Heart left ventricle (tissue), 16 donors: ENCODE results near the gene SYAP1. TPM values are rescaled to one million over a fixed set of nuclear protein-coding genes. Genes with fewer than 3 reads are reported as not detected.

Experiments used
- ATAC-seq, 4 donors: fragments of 200-7000 bp; cut with Tn5 transposase; one replicate each; pipeline ENCODE4 v1.9.1; 2020 to 2022; ENCODE audit warnings: moderate library complexity in 4 of 4, mild to moderate bottlenecking in 3 of 4, moderate number of reproducible peaks in 1 of 4
- DNase-seq, 5 donors: peaks; one replicate each; pipeline ENCODE4 v3.0.0-alpha.2; 2020
- H3K27ac ChIP-seq, 12 donors: fragments of 200-600 bp; sonication (generic) in 4 of 12; one replicate each; pipeline versions ENCODE4 v1.5.0 to v1.8.0; 2016 to 2022; ENCODE audit warnings: mild to moderate bottlenecking in 2 of 12
- H3K27me3 ChIP-seq, 9 donors: fragments of 200-600 bp; sonication (generic) in 2 of 9; one replicate each; pipeline versions ENCODE4 v1.5.1 to v1.8.0; 2016 to 2022; ENCODE audit warnings: mild to moderate bottlenecking in 3 of 9
- H3K36me3 ChIP-seq, 9 donors: fragments of 200-600 bp; sonication (generic) in 2 of 9; one replicate each; pipeline versions ENCODE4 v1.5.0 to v1.8.0; 2018 to 2022; ENCODE audit warnings: mild to moderate bottlenecking in 2 of 9
- H3K4me1 ChIP-seq, 12 donors: fragments of 200-600 bp; sonication (generic) in 4 of 12; one replicate each; pipeline versions ENCODE4 v1.5.0 to v1.8.0; 2016 to 2022; ENCODE audit warnings: mild to moderate bottlenecking in 3 of 12
- H3K4me3 ChIP-seq, 12 donors: fragments of 200-600 bp; sonication (generic) in 4 of 12; one replicate each; pipeline versions ENCODE4 v1.5.0 to v1.8.0; 2017 to 2022; ENCODE audit warnings: mild to moderate bottlenecking in 9 of 12, moderate library complexity in 4 of 12
- H3K9me3 ChIP-seq, 12 donors: fragments of 200-600 bp; sonication (generic) in 4 of 12; one replicate each; pipeline versions ENCODE4 v1.5.0 to v1.8.0; 2016 to 2022; ENCODE audit warnings: mild to moderate bottlenecking in 1 of 12
- POLR2A ChIP-seq, 2 donors: fragments of 450-650 bp; IDR thresholded peaks; one replicate each; pipeline ENCODE4 v1.6.1; 2017; ENCODE audit warnings: antibody characterized with exemption in 2 of 2, mild to moderate bottlenecking in 2 of 2, moderate library complexity in 2 of 2
- WGBS, 4 donors: extraction: QIAGEN DNeasy Blood & Tissue Kit in 2 of 4; methylation state at CpG; one replicate each; pipeline versions ENCODE4 v1.1.5 to v1.1.7; 2013 to 2018; 5-methylcytosine and 5-hydroxymethylcytosine counted together
- intact Hi-C, 10 donors: fragments of 100-400 bp; cut with DNase I; formaldehyde crosslinking; loops; one replicate each; pipeline versions ENCODE4 v1.11.1 to v1.14.2; 2022
- polyA plus RNA-seq, 2 donors: library from polyadenylated mRNA; stranded (reverse); fragments of 200-250 nt; gene quantifications; one replicate each; pipeline ENCODE4 v1.2.3, GENCODE V29; 2013
- total RNA-seq, 9 donors: library from RNA; depleted of rRNA in 2 of 9; stranded (reverse); fragments of >200 nt in 2 of 9; fragmentation: NEBNext Ultra II Directional in 3 of 9; extraction: Animal tissue kit (Norgen Biotek cat#: 25700) in 3 of 9; gene quantifications; one replicate each; pipeline versions ENCODE4 v1.1.0 to v1.2.4, GENCODE V29; 2016 to 2023
- TF ChIP-seq, protein P1 (sequence below), 12 donors: fragments of 200-600 bp; sonication (generic) in 4 of 12; IDR thresholded peaks; one replicate each; pipeline versions ENCODE4 v1.5.0 to v1.8.0; 2018 to 2022; ENCODE audit warnings: antibody characterized with exemption in 12 of 12, mild to moderate bottlenecking in 5 of 12
- donor health status: ischemic (EF 13 %, LVEDD 7.1; RV severe dilation, severe dysfunction).
- donor health status: healthy with polysubstance abuse.
- donor health status: DM: no; HTN: yes; CAD: no.
- donor health status: DM: no; HTN: no; CAD: no.
- donor health status: ischemic (EF 25% LVEDD 6.9; RV normal size, moderate dysfunction).
- donor health status: ischemic (EF 25% LVEDD 5.7; RV mildly dilated, moderate dysfunction).
- donor health status: healthy.
- donor health status: DM: yes; HTN: yes; CAD: no.
- donor health status: ischemic (EF 35%, LVEDD 5.7; RV mildly dilated, moderate dysfunction).
- donor health status: nonischemic (EF 11% LVEDD 7.7; RV severe dilation, severe dysfunction).
- donor health status: DM: yes; HTN: yes; CAD: no.
- donor health status: PGD.
- donor health status: ischemic (EF 29% LVEDD 5.4; RV normal size, mild dysfunction).
- donor health status: nonischemic (EF 23%, LVEDD 6.1; RV moderate dilation, normal function).

SYAP1 gene
- total and polyA plus RNA-seq, 11 donors = 10.1 to 23.4 (median 17.1) TPM

- no peaks in the 10 kb centered on the region for H3K9me3 ChIP-seq
- 69 to 77% (median 72%) methylated on average over 4 of the region's 4 CpGs for WGBS, 4 donors
- H3K4me1 ChIP-seq = no peaks in the 10 kb centered on the region
- DNase-seq (no peak), ATAC-seq (no peak)
- no peak for TF ChIP-seq POLR2A (IDR thresholded peaks at IDR 0.05)
- TF ChIP-seq, protein P1, sequence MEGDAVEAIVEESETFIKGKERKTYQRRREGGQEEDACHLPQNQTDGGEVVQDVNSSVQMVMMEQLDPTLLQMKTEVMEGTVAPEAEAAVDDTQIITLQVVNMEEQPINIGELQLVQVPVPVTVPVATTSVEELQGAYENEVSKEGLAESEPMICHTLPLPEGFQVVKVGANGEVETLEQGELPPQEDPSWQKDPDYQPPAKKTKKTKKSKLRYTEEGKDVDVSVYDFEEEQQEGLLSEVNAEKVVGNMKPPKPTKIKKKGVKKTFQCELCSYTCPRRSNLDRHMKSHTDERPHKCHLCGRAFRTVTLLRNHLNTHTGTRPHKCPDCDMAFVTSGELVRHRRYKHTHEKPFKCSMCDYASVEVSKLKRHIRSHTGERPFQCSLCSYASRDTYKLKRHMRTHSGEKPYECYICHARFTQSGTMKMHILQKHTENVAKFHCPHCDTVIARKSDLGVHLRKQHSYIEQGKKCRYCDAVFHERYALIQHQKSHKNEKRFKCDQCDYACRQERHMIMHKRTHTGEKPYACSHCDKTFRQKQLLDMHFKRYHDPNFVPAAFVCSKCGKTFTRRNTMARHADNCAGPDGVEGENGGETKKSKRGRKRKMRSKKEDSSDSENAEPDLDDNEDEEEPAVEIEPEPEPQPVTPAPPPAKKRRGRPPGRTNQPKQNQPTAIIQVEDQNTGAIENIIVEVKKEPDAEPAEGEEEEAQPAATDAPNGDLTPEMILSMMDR (IDR thresholded peaks at IDR 0.05) = no peak
- no peaks in the 10 kb centered on the region for H3K27me3 ChIP-seq
- H3K36me3 ChIP-seq = peaks cover 0 to 19% (median 8%) of the 10 kb centered on the region in 9 donors
- H3K4me3 ChIP-seq = no peak overlapping the region
- intact Hi-C loops = no loop called here
- no peak overlapping the region for H3K27ac ChIP-seq
Observed at GRCh38 chrX:16796298-16796697, 76.9 kb downstream of the SYAP1 start.

GRCh38 chrX:16797358-16797757 lies 77.9 kb downstream of the SYAP1 start:
- Histone ChIP-seq H3K27me3 (no peaks in the 10 kb centered on the region), H3K27ac (no peak overlapping the region), H3K9me3 (no peaks in the 10 kb centered on the region), H3K36me3 (peaks cover 0 to 19% (median 8%) of the 10 kb centered on the region in 9 donors), H3K4me3 (no peak overlapping the region), H3K4me1 (no peaks in the 10 kb centered on the region)
- intact Hi-C loops = no loop called here
- no peak for DNase-seq
- TF ChIP-seq, protein P1 (IDR thresholded peaks at IDR 0.05) = no peak
- no peak for TF ChIP-seq POLR2A (IDR thresholded peaks at IDR 0.05)
- WGBS, 4 donors = 73 to 87% (median 76%) methylated on average over 5 of the region's 5 CpGs
- no peak for ATAC-seq

GRCh38 chrX:16797841-16798240 lies 78.4 kb downstream of the SYAP1 start:
- 92 to 97% (median 94%) methylated on average over 4 of the region's 4 CpGs for WGBS, 4 donors
- intact Hi-C loops = no loop called here
- DNase-seq (no peak), ATAC-seq (no peak)
- no peak overlapping the region for H3K27ac ChIP-seq
- TF ChIP-seq POLR2A (IDR thresholded peaks at IDR 0.05) = no peak
- TF ChIP-seq, protein P1 (IDR thresholded peaks at IDR 0.05) = no peak
- no peaks in the 10 kb centered on the region for H3K27me3 ChIP-seq
- peaks cover 0 to 19% (median 8%) of the 10 kb centered on the region in 9 donors for H3K36me3 ChIP-seq
- no peak overlapping the region for H3K4me3 ChIP-seq
- H3K9me3 ChIP-seq = no peaks in the 10 kb centered on the region
- H3K4me1 ChIP-seq = no peaks in the 10 kb centered on the region

GRCh38 chrX:16804923-16805464 lies 85.6 kb downstream of the SYAP1 start:
- 68 to 90% (median 79%) methylated on average over 7 to 8 of the region's 8 CpGs for WGBS, 4 donors

More at GRCh38 chrX:16804923-16805464, 85.6 kb downstream of the SYAP1 start:
- Histone ChIP-seq H3K36me3 (peaks cover 0 to 4% (median 0%) of the 10 kb centered on the region in 9 donors), H3K27me3 (no peaks in the 10 kb centered on the region), H3K4me3 (no peak overlapping the region), H3K27ac (no peak overlapping the region), H3K9me3 (no peaks in the 10 kb centered on the region), H3K4me1 (peaks cover 0 to 17% (median 5%) of the 10 kb centered on the region in 12 donors)
- ATAC-seq = no peak
- TF ChIP-seq, protein P1 (IDR thresholded peaks at IDR 0.05) = no peak
- TF ChIP-seq POLR2A (IDR thresholded peaks at IDR 0.05) = no peak
- DNase-seq = no peak
- intact Hi-C loops = no loop called here
